Fibroblast of lung (primary cell): ENCODE results near the gene TANC1.

Source experiments
- EZH2 ChIP-seq: IDR thresholded peaks from 2 replicates; pipeline ENCODE4 v1.5.1; 2012; ENCODE audit warnings: low read length, control low read depth, mild to moderate bottlenecking; ENCODE audit errors: missing control alignments
- TF ChIP-seq, protein P1 (sequence below), 2 donors: IDR thresholded peaks in 1 of 2; conservative IDR thresholded peaks in 1 of 2; 1 replicate in 1 of 2; 2 replicates in 1 of 2; pipeline ENCODE4 v1.5.1; 2011 to 2012; ENCODE audit warnings: low read length in 2 of 2, control low read depth in 1 of 2, inconsistent platforms in 1 of 2, low read depth in 1 of 2, mild to moderate bottlenecking in 1 of 2

- TF ChIP-seq, protein P1, sequence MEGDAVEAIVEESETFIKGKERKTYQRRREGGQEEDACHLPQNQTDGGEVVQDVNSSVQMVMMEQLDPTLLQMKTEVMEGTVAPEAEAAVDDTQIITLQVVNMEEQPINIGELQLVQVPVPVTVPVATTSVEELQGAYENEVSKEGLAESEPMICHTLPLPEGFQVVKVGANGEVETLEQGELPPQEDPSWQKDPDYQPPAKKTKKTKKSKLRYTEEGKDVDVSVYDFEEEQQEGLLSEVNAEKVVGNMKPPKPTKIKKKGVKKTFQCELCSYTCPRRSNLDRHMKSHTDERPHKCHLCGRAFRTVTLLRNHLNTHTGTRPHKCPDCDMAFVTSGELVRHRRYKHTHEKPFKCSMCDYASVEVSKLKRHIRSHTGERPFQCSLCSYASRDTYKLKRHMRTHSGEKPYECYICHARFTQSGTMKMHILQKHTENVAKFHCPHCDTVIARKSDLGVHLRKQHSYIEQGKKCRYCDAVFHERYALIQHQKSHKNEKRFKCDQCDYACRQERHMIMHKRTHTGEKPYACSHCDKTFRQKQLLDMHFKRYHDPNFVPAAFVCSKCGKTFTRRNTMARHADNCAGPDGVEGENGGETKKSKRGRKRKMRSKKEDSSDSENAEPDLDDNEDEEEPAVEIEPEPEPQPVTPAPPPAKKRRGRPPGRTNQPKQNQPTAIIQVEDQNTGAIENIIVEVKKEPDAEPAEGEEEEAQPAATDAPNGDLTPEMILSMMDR (conservative IDR thresholded peaks at IDR 0.05 in 1 of 2, IDR thresholded peaks at IDR 0.05 in 1 of 2; ENCODE audit: low read depth in 1 of 2, low read length in 2 of 2), result no peak
- TF ChIP-seq EZH2, result no peak
Observed at GRCh38 chr2:159225025-159226016, 256.9 kb downstream of the TANC1 start.
